Stimulated activated CD8-positive, alpha-beta memory T cell treated with anti-CD3 and anti-CD28 coated beads, Interleukin-12 subunit alpha, Interleukin-12 subunit beta, amount 100 ng/mL, for 24 hours (primary cell): ENCODE measurements around the gene RUFY2.
"Not testable (repeated sequence)": the region's sequence is repeated elsewhere in the genome, so short reads cannot be mapped to it uniquely, and the experiment has no call there.

Experiments
- DNase-seq: peaks from one replicate; pipeline ENCODE4 v3.0.0-alpha.2; 2020; ENCODE audit errors: extremely low read depth

RUFY2 gene

GRCh38 chr10:68406815-68407548, at the start of gene RUFY2:
RUFY2 (minus strand) TSS chr10:68407277; CDS start chr10:68407189, 88 bp downstream.
- peak; percentile 54 for DNase-seq

GRCh38 chr10:68449698-68450097, 42.6 kb upstream of the RUFY2 start:
- DNase-seq = not testable (repeated sequence)

- DNase-seq = no peak
These were observed 39.1 kb upstream of the RUFY2 start for GRCh38 chr10:68446179-68446578.

- no peak for DNase-seq
These were observed 35.9 kb upstream of the RUFY2 start for GRCh38 chr10:68442971-68443370.

- no peak for DNase-seq
These were observed 33.8 kb upstream of the RUFY2 start for GRCh38 chr10:68440898-68441297.

- no peak for DNase-seq
These were observed 28.7 kb upstream of the RUFY2 start for GRCh38 chr10:68435803-68436202.

- no peak for DNase-seq
These were observed 27.6 kb upstream of the RUFY2 start for GRCh38 chr10:68434657-68435056.

GRCh38 chr10:68428396-68429104, 21.5 kb upstream of the RUFY2 start:
- no peak for DNase-seq

GRCh38 chr10:68424454-68425014, 17.5 kb upstream of the RUFY2 start:
- DNase-seq = no peak

- no peak for DNase-seq
These were observed 16.4 kb upstream of the RUFY2 start for GRCh38 chr10:68423522-68423921.

GRCh38 chr10:68419376-68419775, 12.3 kb upstream of the RUFY2 start:
- DNase-seq = no peak

GRCh38 chr10:68408898-68409518, 1.9 kb upstream of the RUFY2 start:
- DNase-seq = no peak

GRCh38 chr10:68406111-68406814, 814 bp downstream of the RUFY2 start:
- DNase-seq = no peak

GRCh38 chr10:68403701-68404100, 3.4 kb downstream of the RUFY2 start:
- no peak for DNase-seq

GRCh38 chr10:68402276-68402675, 4.8 kb downstream of the RUFY2 start:
- no peak for DNase-seq

GRCh38 chr10:68397005-68397404, 10.1 kb downstream of the RUFY2 start:
- DNase-seq = no peak

- DNase-seq = no peak
These were observed 21.3 kb downstream of the RUFY2 start for GRCh38 chr10:68385740-68386139.

- no peak for DNase-seq
These were observed 35.5 kb downstream of the RUFY2 start for GRCh38 chr10:68371604-68372003.

GRCh38 chr10:68367121-68367520, 40.0 kb downstream of the RUFY2 start:
- DNase-seq = no peak

- no peak for DNase-seq
These were observed 40.5 kb downstream of the RUFY2 start for GRCh38 chr10:68366600-68366999.

- no peak for DNase-seq
These were observed 41.5 kb downstream of the RUFY2 start for GRCh38 chr10:68365611-68366010.
